ENCODE data around the gene JAG2.

JAG2 gene

DNA sequence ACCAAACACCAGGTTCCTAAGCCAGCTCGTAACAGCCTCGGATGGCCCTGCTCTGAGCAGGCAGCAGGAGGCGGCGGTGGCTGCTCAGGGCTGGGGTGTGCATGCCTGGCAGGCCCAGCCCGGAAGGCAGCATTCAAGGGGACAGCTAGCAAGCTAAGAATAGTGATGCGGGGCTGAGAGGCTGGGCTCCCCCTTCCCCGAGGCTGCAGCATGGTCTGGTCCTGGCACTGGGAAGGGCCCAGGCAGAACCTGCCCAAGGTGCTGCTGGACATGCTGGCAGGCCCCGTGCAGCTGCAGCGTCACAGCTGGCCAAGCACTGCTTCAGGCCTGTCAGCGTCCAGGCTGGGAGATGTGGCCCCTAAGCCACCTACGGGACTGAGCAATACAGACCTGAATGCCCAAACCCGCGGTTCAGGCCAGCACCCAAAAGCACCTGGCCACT lies 38.9 kb upstream of the JAG2 start:
- no peak for DNase-seq (ENCODE audit: low spot score in 2 of 2)
- H3K9me3 Mint-ChIP-seq, result no peaks in the 10 kb centered on the region
- no peak overlapping the region for H3K4me3 Mint-ChIP-seq
- H3K27ac Mint-ChIP-seq, result no peak overlapping the region
- peaks cover 6% of the 10 kb centered on the region for H3K36me3 Mint-ChIP-seq
- ATAC-seq, result no peak
- H3K4me1 Mint-ChIP-seq, result peaks cover 10% of the 10 kb centered on the region

DNA sequence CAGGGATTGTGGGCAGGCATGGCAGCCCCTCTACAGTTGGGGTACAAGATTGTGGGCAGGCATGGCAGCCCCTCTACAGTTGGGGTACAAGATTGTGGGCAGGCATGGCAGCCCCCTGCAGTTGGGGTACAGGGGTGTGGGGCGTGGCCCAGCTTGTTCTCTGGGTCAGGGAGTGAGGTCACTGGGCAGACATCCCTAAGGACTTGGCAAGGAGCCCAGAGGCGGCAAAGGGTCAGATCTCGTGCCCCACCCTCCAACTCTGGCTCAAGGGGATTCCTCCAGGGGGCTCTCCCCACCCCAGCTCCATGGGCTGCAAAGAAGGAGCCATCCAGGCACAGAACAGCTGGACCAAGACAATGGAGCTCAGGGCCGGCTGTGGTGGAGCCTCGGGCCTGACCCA lies 38.3 kb upstream of the JAG2 start:
- DNase-seq (ENCODE audit: low spot score in 2 of 2) (no peak), ATAC-seq (no peak)
- Mint-ChIP-seq H3K4me3 (no peak overlapping the region), H3K9me3 (no peaks in the 10 kb centered on the region), H3K4me1 (peaks cover 11% of the 10 kb centered on the region), H3K36me3 (peaks cover 6% of the 10 kb centered on the region), H3K27ac (no peak overlapping the region)

DNA sequence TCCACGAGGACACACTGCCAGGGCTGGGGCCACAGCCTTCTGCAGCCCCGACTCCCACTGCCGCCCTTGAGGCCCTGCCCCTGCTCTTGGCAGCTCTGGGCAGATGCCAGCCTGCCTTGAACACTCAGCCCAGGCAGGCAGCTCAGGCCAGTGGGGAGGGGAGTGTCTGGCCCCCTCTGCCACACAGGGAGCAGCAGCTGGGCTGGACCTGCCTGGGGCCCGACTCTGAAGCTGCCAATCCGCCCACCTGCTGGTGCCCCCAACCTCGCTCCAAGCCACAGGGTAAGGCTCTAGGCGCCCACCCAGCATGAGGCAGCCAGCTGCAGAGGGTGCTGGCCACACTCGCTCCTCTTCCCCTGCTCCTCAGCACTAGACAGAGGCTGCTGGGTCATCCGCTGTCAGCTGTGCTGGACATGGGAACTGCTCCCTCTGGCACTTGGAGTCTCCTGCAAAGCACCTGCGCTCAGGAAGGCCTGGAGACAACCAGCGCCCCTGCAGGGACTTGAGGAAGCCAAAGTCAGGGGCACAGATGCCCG lies 37.2 kb upstream of the JAG2 start:
- peak overlapping the region; percentile 75 for H3K27ac Mint-ChIP-seq
- no peak for DNase-seq (ENCODE audit: low spot score in 2 of 2)
- peaks cover 6% of the 10 kb centered on the region for H3K36me3 Mint-ChIP-seq
- peaks cover 16% of the 10 kb centered on the region for H3K4me1 Mint-ChIP-seq
- no peak for ATAC-seq
- no peak overlapping the region for H3K4me3 Mint-ChIP-seq
- no peaks in the 10 kb centered on the region for H3K9me3 Mint-ChIP-seq

GRCh38 chr14:105204931-105205672 lies 36.5 kb upstream of the JAG2 start:
- no peak overlapping the region for H3K27ac Mint-ChIP-seq
- ATAC-seq (no peak), DNase-seq (ENCODE audit: low spot score in 2 of 2) (no peak)
- H3K9me3 Mint-ChIP-seq, result no peaks in the 10 kb centered on the region
- no peak overlapping the region for H3K4me3 Mint-ChIP-seq
- H3K36me3 Mint-ChIP-seq, result peaks cover 6% of the 10 kb centered on the region
- H3K4me1 Mint-ChIP-seq, result peaks cover 16% of the 10 kb centered on the region

GRCh38 chr14:105204206-105204930 lies 35.8 kb upstream of the JAG2 start:
- Mint-ChIP-seq H3K4me3 (no peak overlapping the region), H3K27ac (no peak overlapping the region)
- ATAC-seq, result no peak

DNA sequence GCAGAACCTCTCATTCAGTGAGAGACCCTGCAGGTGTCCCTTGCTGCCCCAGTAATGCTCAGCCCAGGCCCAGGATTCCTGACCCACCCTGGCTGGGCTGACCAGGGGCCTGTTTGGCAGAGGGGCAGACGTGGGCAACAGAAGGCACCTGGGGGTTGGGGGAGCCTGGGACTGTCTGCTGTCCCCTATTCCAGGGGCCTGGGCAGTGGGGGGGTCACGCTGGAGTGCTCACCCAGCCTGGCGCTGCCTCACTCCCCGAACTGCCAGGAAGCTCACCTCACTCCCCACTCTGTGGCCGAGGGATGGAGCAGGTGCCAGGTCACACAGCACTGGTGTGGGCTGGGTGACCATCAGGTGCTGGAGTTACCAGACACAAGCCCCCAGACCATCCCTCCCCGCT lies 35.1 kb upstream of the JAG2 start:
- ATAC-seq, result no peak
- peaks cover 17% of the 10 kb centered on the region for H3K36me3 Mint-ChIP-seq
- no peak overlapping the region for H3K4me3 Mint-ChIP-seq
- no peak overlapping the region for H3K27ac Mint-ChIP-seq
- DNase-seq (ENCODE audit: low spot score in 2 of 2), result no peak
- H3K4me1 Mint-ChIP-seq, result peaks cover 26% of the 10 kb centered on the region
- no peaks in the 10 kb centered on the region for H3K9me3 Mint-ChIP-seq

More at GRCh38 chr14:105204206-105204930, 35.8 kb upstream of the JAG2 start:
- Mint-ChIP-seq H3K4me1 (peaks cover 20% of the 10 kb centered on the region), H3K9me3 (no peaks in the 10 kb centered on the region), H3K36me3 (peaks cover 11% of the 10 kb centered on the region)
- DNase-seq (ENCODE audit: low spot score in 2 of 2), result no peak

DNA sequence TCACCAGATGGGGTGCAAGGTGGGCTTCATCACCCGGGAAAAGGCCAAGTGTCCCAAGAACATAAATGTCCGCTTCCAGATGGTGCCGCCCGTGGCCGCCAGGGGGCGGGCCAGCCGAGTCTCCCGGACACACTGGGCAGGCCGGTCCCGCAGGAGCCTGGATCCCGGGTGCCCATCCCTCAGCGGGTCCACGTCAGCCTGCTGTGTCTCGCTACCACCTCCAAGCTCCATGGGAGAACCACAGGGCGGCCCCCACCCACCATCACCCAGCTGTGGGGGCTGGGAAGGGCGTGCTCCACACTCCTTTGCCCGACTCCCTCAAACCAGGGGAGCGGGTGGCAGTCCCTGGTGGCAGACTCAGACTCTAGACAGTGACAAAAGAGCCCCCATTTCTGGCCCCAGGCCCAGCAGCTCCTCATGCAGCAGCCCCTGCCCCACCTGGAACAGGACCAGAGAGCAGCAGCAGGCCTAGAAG lies 34.5 kb upstream of the JAG2 start:
- ATAC-seq (peak; percentile 49), DNase-seq (ENCODE audit: low spot score in 2 of 2) (peak; percentile 61 to 83)
- H3K27ac Mint-ChIP-seq, result no peak overlapping the region
- no peaks in the 10 kb centered on the region for H3K9me3 Mint-ChIP-seq
- H3K4me1 Mint-ChIP-seq, result peaks cover 28% of the 10 kb centered on the region
- peaks cover 17% of the 10 kb centered on the region for H3K36me3 Mint-ChIP-seq
- H3K4me3 Mint-ChIP-seq, result no peak overlapping the region

GRCh38 chr14:105201925-105202513 lies 33.4 kb upstream of the JAG2 start:
- no peak for DNase-seq (ENCODE audit: low spot score in 2 of 2)
- peaks cover 17% of the 10 kb centered on the region for H3K36me3 Mint-ChIP-seq
- H3K4me1 Mint-ChIP-seq, result peaks cover 28% of the 10 kb centered on the region
- no peaks in the 10 kb centered on the region for H3K9me3 Mint-ChIP-seq
- H3K27ac Mint-ChIP-seq, result no peak overlapping the region
- H3K4me3 Mint-ChIP-seq, result peak overlapping the region; percentile 4
- ATAC-seq, result peak; percentile 53

GRCh38 chr14:105201156-105201924 lies 32.8 kb upstream of the JAG2 start:
- ATAC-seq, result no peak
- no peak overlapping the region for H3K27ac Mint-ChIP-seq
- peaks cover 17% of the 10 kb centered on the region for H3K36me3 Mint-ChIP-seq

DNA sequence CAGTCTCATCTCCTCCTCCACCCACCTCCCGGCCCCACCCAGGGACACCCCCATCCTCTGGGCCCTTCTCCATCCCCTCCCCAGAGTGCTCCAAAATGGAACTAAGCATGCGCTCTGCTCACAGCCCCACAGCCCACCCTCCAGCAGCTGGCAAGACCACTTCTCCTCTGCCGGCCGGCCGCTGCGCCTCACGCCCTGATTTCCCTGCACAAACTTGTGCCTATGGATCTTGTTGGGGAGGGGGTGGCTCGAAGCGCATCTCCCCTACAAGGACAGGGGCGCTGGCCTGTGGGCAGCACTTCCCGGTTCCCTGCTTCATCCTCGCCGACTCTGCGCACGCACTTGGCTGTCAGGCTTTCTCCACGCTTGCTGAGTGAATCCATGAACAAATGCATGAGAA lies 32.1 kb upstream of the JAG2 start:
- DNase-seq (ENCODE audit: low spot score in 2 of 2) (no peak), ATAC-seq (no peak)
- no peak overlapping the region for H3K4me3 Mint-ChIP-seq
- H3K9me3 Mint-ChIP-seq, result no peaks in the 10 kb centered on the region
- peaks cover 31% of the 10 kb centered on the region for H3K4me1 Mint-ChIP-seq
- no peak overlapping the region for H3K27ac Mint-ChIP-seq
- H3K36me3 Mint-ChIP-seq, result peaks cover 17% of the 10 kb centered on the region

More at GRCh38 chr14:105201156-105201924, 32.8 kb upstream of the JAG2 start:
- H3K4me1 Mint-ChIP-seq, result peaks cover 28% of the 10 kb centered on the region
- no peaks in the 10 kb centered on the region for H3K9me3 Mint-ChIP-seq
- H3K4me3 Mint-ChIP-seq, result peak overlapping the region; percentile 4
- DNase-seq (ENCODE audit: low spot score in 2 of 2), result peak in 1 of 2 donors; percentile 52

DNA sequence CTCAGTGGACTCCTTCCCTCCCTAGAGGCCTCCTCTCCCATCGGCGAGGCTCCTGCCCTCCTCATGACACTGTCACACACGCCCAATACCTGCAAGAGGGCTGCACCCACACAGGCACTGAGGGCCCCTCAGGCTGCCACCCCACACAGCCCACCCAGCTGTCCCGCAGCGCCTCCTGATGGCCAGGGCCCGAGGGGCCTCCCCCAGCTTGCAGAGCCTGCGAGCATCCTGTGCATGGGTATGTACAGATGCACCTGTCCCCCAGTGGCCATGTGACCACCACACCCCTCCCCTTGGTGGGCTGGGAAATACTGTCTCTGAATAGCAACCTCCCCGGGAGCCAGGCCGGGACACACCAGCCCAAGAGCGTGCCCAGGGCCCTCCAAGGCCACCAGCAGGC lies 31.5 kb upstream of the JAG2 start:
- H3K4me1 Mint-ChIP-seq, result peaks cover 34% of the 10 kb centered on the region
- no peak overlapping the region for H3K4me3 Mint-ChIP-seq
- DNase-seq (ENCODE audit: low spot score in 2 of 2) (peak in 1 of 2 donors; percentile 53), ATAC-seq (no peak)
- no peak overlapping the region for H3K27ac Mint-ChIP-seq
- H3K9me3 Mint-ChIP-seq, result no peaks in the 10 kb centered on the region
- H3K36me3 Mint-ChIP-seq, result peaks cover 17% of the 10 kb centered on the region

DNA sequence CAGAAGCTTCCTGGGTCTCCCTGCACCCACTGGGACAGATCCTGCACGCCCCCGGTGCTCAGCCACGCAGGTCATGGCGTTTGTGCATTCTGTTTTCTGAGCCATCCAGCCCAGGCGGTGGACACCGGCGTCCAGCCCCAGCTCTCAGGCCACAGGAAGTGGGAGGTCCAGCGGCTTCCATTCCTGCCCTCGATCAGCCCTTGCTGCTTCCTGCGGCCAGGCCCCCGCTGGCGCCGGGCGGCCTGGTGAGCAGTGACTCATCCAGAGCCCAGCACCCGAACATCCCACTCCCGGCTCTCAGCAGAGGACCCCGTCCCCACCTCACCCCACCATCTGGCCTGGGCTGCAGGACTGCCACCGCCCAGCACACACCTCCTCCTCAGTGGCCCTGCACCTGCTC lies 30.5 kb upstream of the JAG2 start:
- Mint-ChIP-seq H3K27ac (peak overlapping the region; percentile 36), H3K9me3 (no peaks in the 10 kb centered on the region), H3K36me3 (peaks cover 15% of the 10 kb centered on the region), H3K4me3 (no peak overlapping the region), H3K4me1 (peaks cover 33% of the 10 kb centered on the region)
- no peak for ATAC-seq
- DNase-seq (ENCODE audit: low spot score in 2 of 2), result no peak

- Mint-ChIP-seq H3K36me3 (peaks cover 11% of the 10 kb centered on the region), H3K9me3 (no peaks in the 10 kb centered on the region), H3K27ac (peak overlapping the region; percentile 36), H3K4me3 (no peak overlapping the region), H3K4me1 (peaks cover 37% of the 10 kb centered on the region)
- ATAC-seq (no peak), DNase-seq (ENCODE audit: low spot score in 2 of 2) (no peak)
These were observed 30.0 kb upstream of the JAG2 start for GRCh38 chr14:105198588-105198987.

GRCh38 chr14:105197211-105197641 lies 28.6 kb upstream of the JAG2 start:
- H3K9me3 Mint-ChIP-seq, result no peaks in the 10 kb centered on the region
- DNase-seq (ENCODE audit: low spot score in 2 of 2) (no peak), ATAC-seq (no peak)
- no peak overlapping the region for H3K27ac Mint-ChIP-seq
- no peak overlapping the region for H3K4me3 Mint-ChIP-seq
- peaks cover 38% of the 10 kb centered on the region for H3K4me1 Mint-ChIP-seq
- H3K36me3 Mint-ChIP-seq, result peaks cover 11% of the 10 kb centered on the region

Data from stimulated activated effector memory CD8-positive, alpha-beta T cell treated with anti-CD3 and anti-CD28 coated beads, Interleukin-12 subunit alpha, Interleukin-12 subunit beta, amount 100 ng/mL, for 72 hours (primary cell).